Measurements from ENCODE around the gene CHPF2.

GRCh38 chr7:151272405-151272804, 40.1 kb downstream of the CHPF2 start:
- TF ChIP-seq, protein P1, sequence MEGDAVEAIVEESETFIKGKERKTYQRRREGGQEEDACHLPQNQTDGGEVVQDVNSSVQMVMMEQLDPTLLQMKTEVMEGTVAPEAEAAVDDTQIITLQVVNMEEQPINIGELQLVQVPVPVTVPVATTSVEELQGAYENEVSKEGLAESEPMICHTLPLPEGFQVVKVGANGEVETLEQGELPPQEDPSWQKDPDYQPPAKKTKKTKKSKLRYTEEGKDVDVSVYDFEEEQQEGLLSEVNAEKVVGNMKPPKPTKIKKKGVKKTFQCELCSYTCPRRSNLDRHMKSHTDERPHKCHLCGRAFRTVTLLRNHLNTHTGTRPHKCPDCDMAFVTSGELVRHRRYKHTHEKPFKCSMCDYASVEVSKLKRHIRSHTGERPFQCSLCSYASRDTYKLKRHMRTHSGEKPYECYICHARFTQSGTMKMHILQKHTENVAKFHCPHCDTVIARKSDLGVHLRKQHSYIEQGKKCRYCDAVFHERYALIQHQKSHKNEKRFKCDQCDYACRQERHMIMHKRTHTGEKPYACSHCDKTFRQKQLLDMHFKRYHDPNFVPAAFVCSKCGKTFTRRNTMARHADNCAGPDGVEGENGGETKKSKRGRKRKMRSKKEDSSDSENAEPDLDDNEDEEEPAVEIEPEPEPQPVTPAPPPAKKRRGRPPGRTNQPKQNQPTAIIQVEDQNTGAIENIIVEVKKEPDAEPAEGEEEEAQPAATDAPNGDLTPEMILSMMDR (IDR thresholded peaks at IDR 0.05): no peak
- TF ChIP-seq EP300 (IDR thresholded peaks at IDR 0.05): no peak
